Hypothalamus (tissue), 51 donors: ENCODE measurements around the gene FAM110A.
"Not testable (repeated sequence)": the region's sequence is repeated elsewhere in the genome, so short reads cannot be mapped to it uniquely, and the experiment has no call there.

Experiments
- DNase-seq, 51 donors: peaks; one replicate each; lab custom pipeline; 2025; lab: John Stamatoyannopoulos, UW

The FAM110A gene

GRCh38 chr20:833450-834150, at the start of gene FAM110A:
FAM110A (plus strand) TSS chr20:833715; CDS start chr20:844805, 11,090 bp downstream.
- DNase-seq, result peak; percentile 17 to 94 (median 84)

- DNase-seq, result no peak
Measured at GRCh38 chr20:787825-788224, 45.7 kb upstream of the FAM110A start.

GRCh38 chr20:791056-791455, 42.5 kb upstream of the FAM110A start:
- no peak for DNase-seq

DNA sequence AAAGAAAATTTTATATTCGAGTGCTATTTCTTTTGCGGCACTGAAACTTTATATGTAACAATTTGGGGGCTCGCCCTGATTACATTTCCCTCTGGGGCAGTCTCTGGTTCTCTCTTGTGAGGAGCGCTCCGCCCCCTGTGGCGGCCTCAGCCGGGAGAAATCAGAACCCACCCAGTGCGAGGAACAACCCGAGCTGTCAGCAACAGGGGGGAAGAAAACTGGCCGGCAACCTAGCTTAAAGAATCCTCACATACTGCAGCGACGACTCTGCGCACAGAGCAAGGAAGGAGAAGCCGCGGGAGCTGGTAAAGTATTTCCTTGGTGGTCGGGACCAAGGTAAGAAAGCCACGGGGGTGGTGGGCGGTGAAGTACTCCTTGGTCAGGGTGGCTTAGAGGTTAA, 41.3 kb upstream of the FAM110A start:
- DNase-seq, result no peak

GRCh38 chr20:796921-797320, 36.6 kb upstream of the FAM110A start:
- no peak for DNase-seq

DNA sequence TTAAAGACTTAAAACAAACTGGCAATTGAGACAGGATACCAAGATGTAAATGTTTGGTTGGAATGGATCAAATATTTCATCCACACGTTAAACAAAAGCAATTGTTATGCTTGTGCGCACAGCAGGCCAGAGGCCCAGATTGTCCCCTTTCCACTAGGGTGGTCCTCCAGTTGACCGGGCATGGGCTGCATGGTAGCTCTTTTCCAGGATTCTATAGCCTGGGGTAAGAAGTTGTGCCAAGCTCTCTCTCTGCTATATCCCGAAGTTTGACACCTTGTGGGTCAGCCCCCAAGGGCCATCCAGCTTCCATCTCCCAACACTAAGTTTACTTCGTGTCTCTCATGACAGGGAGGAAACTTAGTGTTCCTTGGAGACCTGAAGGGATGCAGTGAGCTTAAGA, 34.8 kb upstream of the FAM110A start:
- not testable (repeated sequence) for DNase-seq

DNA sequence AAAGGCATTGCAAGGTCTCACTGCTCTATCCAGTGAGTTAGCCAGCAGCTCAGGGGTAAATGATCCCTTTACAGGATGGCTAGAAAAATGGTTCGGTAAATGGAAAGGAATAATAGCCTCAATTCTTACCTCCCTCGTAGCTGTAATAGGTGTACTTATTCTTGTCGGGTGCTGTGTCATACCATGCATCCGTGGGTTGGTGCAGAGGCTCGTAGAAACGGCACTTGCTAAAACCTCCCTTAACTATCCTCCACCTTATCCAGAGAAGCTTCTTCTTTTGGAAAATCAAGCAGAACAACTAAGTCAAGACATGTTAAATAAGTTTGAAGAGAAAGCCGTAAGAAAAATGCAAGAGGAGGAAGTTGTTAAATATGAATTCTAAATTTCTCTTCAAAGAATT, 33.5 kb upstream of the FAM110A start:
- not testable (repeated sequence) for DNase-seq

GRCh38 chr20:801678-802077, 31.8 kb upstream of the FAM110A start:
- DNase-seq, result no peak

DNA sequence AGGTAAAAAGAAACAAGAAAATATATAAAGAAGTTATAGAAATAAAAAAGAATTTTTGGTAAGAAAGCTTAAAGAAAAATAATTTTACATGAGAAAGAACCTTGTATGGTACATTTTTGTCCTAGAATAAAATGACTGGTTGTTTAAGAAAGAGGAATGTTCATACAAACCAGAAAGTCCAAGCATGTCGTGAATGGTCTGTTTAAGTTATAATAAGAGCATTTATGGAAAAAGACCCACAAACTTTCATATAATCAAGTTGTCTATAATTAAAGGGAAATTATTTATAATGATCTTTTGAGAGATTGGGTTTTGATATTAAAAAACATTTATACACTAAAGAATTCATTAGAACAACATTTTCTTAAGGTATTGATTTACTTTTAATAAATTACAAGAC, 27.8 kb upstream of the FAM110A start:
- DNase-seq, result no peak

DNA sequence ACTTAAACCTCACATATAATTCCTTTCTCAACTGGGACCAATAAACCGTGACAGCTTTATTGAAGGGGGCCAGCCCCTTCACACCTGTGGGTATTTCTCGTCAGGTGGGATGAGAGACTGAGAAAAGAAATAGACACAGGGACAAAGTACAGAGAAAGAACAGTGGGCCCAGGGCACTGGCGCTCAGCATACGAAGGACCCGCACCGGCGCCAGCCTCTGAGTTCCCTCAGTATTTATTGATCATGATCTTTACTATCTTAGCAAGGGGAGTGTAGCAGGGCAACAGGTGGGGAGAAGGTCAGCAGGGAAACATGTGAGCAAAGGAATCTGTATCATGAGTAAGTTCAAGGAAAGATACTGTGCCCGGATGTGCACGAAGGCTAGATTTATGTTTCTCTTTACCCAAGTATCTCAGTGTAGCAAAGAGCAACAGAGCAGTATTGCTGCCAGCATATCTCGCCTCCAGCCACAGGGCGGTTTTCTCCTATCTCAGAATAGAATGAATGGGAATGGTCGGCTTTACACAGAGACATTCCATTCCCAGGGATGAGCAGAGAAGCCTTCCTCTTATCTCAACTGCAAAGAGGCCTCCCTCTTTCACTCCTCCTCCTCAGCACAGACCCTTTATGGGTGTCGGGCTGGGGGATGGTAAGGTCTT, 21.6 kb upstream of the FAM110A start:
- DNase-seq, result not testable (repeated sequence)

- DNase-seq, result not testable (repeated sequence)
Measured at GRCh38 chr20:812435-812814, 21.1 kb upstream of the FAM110A start.

GRCh38 chr20:813390-813789, 20.1 kb upstream of the FAM110A start:
- DNase-seq, result no peak

DNA sequence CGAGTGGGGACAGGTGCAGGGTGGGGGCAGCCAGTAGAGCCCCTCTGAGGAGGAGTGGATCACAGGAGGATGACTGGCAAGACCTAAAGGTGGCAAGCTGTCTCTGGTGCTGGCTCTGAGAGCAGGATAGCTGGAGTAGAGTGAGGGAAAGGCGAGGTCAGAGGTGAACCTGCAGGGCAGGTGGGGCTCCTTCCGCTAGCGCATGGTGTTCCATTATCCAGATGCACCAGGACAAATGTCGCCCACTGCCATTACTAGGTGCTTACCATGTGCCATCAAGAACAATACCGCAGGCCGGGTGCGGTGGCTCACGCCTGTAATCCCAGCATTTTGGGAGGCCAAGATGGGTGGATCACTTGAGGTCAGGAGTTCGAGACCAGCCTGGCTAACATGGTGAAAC, 18.3 kb upstream of the FAM110A start:
- no peak for DNase-seq

DNA sequence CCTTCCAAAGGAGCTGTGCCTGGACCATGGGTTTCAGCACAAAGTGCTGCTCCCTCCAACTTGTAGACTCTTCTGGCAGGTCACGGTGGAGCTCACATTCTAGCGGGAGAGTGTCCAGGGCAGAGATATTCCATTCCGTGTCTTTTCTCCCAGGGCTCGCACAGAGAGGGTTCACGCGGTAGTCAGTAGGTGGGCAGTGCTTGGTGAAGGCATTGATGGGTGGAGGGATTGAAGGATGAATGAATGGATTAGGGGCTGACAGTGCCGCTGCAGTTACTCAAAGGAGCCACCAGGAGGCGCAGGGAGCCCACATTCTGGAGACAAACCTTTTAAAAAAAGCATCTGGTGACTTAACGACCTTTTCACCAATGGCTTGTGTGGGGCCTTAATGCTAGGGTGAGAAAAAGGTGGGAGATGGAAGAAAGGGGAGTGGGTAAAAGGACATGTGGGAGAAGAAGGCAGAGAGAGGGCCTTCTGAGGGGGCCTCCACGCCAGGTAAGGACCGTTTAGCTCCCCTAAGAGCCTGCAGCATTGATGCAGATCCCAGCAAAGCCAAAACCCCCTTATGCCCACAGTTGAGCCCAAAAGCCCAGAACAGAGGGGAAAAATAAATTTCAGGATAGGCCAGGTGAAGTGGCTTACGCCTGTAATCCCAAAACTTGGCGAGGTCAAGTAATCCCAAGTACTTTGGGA, 17.5 kb upstream of the FAM110A start:
- peak in 30 of 51 donors; percentile 3 to 60 (median 25) for DNase-seq

DNA sequence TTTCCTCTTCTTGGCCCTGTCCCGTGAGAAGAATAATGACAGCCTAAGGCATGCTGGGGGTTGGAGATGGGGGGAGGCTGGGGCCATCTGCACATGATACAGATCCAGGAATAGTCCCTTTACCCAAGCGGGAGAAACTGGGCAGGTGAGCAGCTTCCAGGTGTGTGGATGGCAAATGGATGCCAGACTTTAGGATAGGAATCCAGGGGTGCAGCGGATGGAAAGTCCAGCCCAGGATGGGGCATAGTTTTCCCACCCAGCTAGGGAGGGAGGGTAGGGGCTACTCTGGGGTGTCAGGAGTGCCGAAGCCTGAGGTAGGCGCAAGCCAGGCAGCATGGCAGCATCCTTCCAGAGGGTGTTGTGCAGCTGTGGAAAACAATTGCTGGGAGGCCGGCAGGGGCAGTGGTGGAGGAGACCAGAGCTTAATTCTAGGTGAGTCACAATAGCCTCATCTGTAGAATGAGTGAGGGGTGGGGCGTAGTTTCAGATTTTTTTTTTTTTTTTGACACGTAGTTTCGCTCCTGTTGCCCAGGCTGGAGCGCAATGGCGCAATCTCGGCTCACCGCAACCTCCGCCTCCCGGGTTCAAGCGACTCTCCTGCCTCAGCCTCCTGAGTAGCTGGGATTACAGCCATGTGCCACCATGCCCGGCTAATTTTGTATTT, 15.4 kb upstream of the FAM110A start:
- DNase-seq, result no peak

- no peak for DNase-seq
Measured at GRCh38 chr20:819680-820322, 13.7 kb upstream of the FAM110A start.

GRCh38 chr20:820323-820953, 13.1 kb upstream of the FAM110A start:
- DNase-seq, result no peak

GRCh38 chr20:821046-821730, 12.3 kb upstream of the FAM110A start:
- DNase-seq, result no peak

DNA sequence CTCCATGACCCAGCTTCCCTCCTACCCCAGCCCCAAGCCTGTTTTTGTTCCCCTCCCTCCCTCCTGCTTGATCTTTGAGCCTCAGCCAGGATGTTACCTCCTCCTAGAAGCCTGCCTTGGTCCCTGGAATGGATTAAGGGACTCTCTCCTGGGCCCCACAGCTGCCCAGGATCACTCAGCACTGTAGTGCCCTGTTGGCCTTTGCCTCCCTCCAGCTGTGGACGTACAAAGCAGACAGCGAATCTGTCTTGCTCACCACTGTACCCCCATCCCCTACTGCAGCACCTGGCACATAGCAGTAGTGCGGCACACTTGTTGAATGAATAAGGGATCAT, 11.8 kb upstream of the FAM110A start:
- no peak for DNase-seq
